Activated CD4-positive, alpha-beta T cell treated with anti-CD3 and anti-CD28 coated beads for 4 hours (primary cell): ENCODE data around the gene ABR.
"Not testable (repeated sequence)": the region's sequence is repeated elsewhere in the genome, so short reads cannot be mapped to it uniquely, and the experiment has no call there.

Source experiments
- DNase-seq, 2 donors: peaks; one replicate each; pipeline ENCODE4 v3.0.0-alpha.2; 2020

Gene ABR

GRCh38 chr17:1091190-1091534 is 88.6 kb downstream of the ABR start:
- no peak for DNase-seq

GRCh38 chr17:1090465-1091189 is 89.2 kb downstream of the ABR start:
- no peak for DNase-seq

GRCh38 chr17:1089915-1090314 is 89.9 kb downstream of the ABR start:
- DNase-seq = no peak

GRCh38 chr17:1087381-1088241 is 92.2 kb downstream of the ABR start:
- no peak for DNase-seq

- DNase-seq = no peak
Measured at GRCh38 chr17:1083451-1084187, 96.2 kb downstream of the ABR start.

- no peak for DNase-seq
Measured at GRCh38 chr17:1082579-1082978, 97.2 kb downstream of the ABR start.

- DNase-seq = no peak
Measured at GRCh38 chr17:1078831-1079561, 100.8 kb downstream of the ABR start.

- no peak for DNase-seq
Measured at GRCh38 chr17:1077986-1078711, 101.6 kb downstream of the ABR start.

- no peak for DNase-seq
Measured at GRCh38 chr17:1077581-1077985, 102.2 kb downstream of the ABR start.

- no peak for DNase-seq
Measured at GRCh38 chr17:1076982-1077302, 102.8 kb downstream of the ABR start.

GRCh38 chr17:1076299-1076981 is 103.3 kb downstream of the ABR start:
- DNase-seq = no peak

- no peak for DNase-seq
Measured at GRCh38 chr17:1074886-1075605, 104.7 kb downstream of the ABR start.

- not testable (repeated sequence) for DNase-seq
Measured at GRCh38 chr17:1073963-1074625, 105.7 kb downstream of the ABR start.

GRCh38 chr17:1073241-1073962 is 106.4 kb downstream of the ABR start:
- no peak for DNase-seq

GRCh38 chr17:1072551-1072961 is 107.2 kb downstream of the ABR start:
- no peak for DNase-seq

- DNase-seq = no peak
Measured at GRCh38 chr17:1071103-1071825, 108.5 kb downstream of the ABR start.

GRCh38 chr17:1070411-1070810 is 109.4 kb downstream of the ABR start:
- no peak for DNase-seq

- no peak for DNase-seq
Measured at GRCh38 chr17:1069847-1070246, 109.9 kb downstream of the ABR start.

GRCh38 chr17:1068356-1068755 is 111.4 kb downstream of the ABR start:
- no peak for DNase-seq
